Measurements from ENCODE around the gene N4BP2L2. TPM values are rescaled to one million over a fixed set of nuclear protein-coding genes. Genes with fewer than 3 reads are reported as not detected.

The N4BP2L2 gene
- total and polyA plus RNA-seq, 2 of the 8 experiments (the other 6 are each of a cell fraction or from before 2014, with no cell fraction given) = 14.6 to 67.6 TPM

GRCh38 chr13:32530841-32531253, 7.7 kb downstream of the N4BP2L2 start:
- Histone ChIP-seq H3K23ac (ENCODE audit: insufficient read length) (no peak overlapping the region), H3K27me3 (replicated peaks in 1 of 4; ENCODE audit: control insufficient read depth in 3 of 4, extremely low read depth in 1 of 4, insufficient read depth in 3 of 4, low read length in 3 of 4) (no peaks in the 10 kb centered on the region), H2AK5ac (ENCODE audit: low read depth, low read length) (no peak overlapping the region), H3K14ac (ENCODE audit: insufficient read length) (no peak overlapping the region), H3K36me3 (ENCODE audit: control insufficient read depth in 2 of 4, insufficient read depth in 4 of 4, low read length in 3 of 4) (peaks cover 0 to 17% (median 5%) of the 10 kb centered on the region in 4 experiments; a peak in 5 of 8 replicates), H2BK15ac (ENCODE audit: low read length) (no peak overlapping the region), H2BK5ac (ENCODE audit: low read depth, low read length) (no peak overlapping the region), H3K79me2 (ENCODE audit: control insufficient read depth in 1 of 2, insufficient read depth in 2 of 2, low read length in 2 of 2) (peaks cover 0 to 83% of the 10 kb centered on the region in 2 experiments; a peak in 3 of 4 replicates), H3K4ac (replicated peaks; ENCODE audit: insufficient read length, low read depth, low read length) (no peak overlapping the region), H4K8ac (ENCODE audit: extremely low read depth, insufficient read depth, low read length) (no peak overlapping the region), H3K4me2 (ENCODE audit: insufficient read depth in 1 of 2, low read depth in 2 of 2, low read length in 2 of 2) (no peak overlapping the region), H4K91ac (replicated peaks; ENCODE audit: insufficient read length, low read length) (no peak overlapping the region), H3K56ac (replicated peaks; ENCODE audit: insufficient read length, low read depth, low read length) (no peak overlapping the region), H4K5ac (ENCODE audit: insufficient read length, low read depth, low read length) (no peak overlapping the region), H3K9ac (replicated peaks in 1 of 4; ENCODE audit: extremely low read depth in 1 of 4, low read depth in 3 of 4, low read length in 3 of 4) (no peak overlapping the region), H3K9me3 (ENCODE audit: insufficient read depth in 2 of 2, low read depth in 1 of 2, low read length in 1 of 2) (no peaks in the 10 kb centered on the region), H4K20me1 (replicated peaks in 1 of 2; ENCODE audit: control insufficient read depth in 1 of 2, insufficient read depth in 2 of 2, low read length in 2 of 2) (peaks cover 3 to 7% of the 10 kb centered on the region in 2 experiments), H2BK120ac (replicated peaks; ENCODE audit: low read depth, low read length) (no peak overlapping the region), H3K18ac (ENCODE audit: extremely low read depth, low read length) (no peak overlapping the region), H2BK12ac (ENCODE audit: low read depth, low read length) (no peak overlapping the region), H3K79me1 (ENCODE audit: low read depth, low read length) (no peaks in the 10 kb centered on the region), H3K23me2 (ENCODE audit: low read depth, low read length) (no peaks in the 10 kb centered on the region), H3K4me3 (ENCODE audit: extremely low read depth in 1 of 4, insufficient read depth in 2 of 4, low read depth in 3 of 4, low read length in 4 of 4) (no peak overlapping the region), H3K27ac (ENCODE audit: low read depth, low read length) (no peak overlapping the region), H3K4me1 (replicated peaks in 1 of 4; ENCODE audit: control insufficient read depth in 3 of 4, insufficient read depth in 4 of 4, low read length in 3 of 4) (no peaks in the 10 kb centered on the region), H2BK20ac (ENCODE audit: low read length) (no peak overlapping the region), H2AFZ (ENCODE audit: low read length) (no peak overlapping the region)
- ChIA-PET POLR2A (ENCODE audit: partially characterized antibody) (no interaction called here), CTCF (ENCODE audit: partially characterized antibody) (interaction anchor here (0.6 to 1.2 kb wide), 3 partner anchors 50 to 1544 kb away, joined by 3 read pairs; no protein-coding TSS in a partner anchor)
- no peak for TF ChIP-seq GTF2F1 (IDR thresholded peaks at IDR 0.05; ENCODE audit: borderline replicate concordance, low read depth, low read length)
- no peak for TF ChIP-seq E2F6 (IDR thresholded peaks at IDR 0.05)
- TF ChIP-seq RBBP5 (IDR thresholded peaks at IDR 0.05; ENCODE audit: borderline replicate concordance, low read depth, low read length) = no peak
- TF ChIP-seq MAX (IDR thresholded peaks at IDR 0.05) = no peak
- TF ChIP-seq SP4 (IDR thresholded peaks at IDR 0.05; ENCODE audit: low read length) = no peak
- TF ChIP-seq SP1 (IDR thresholded peaks at IDR 0.05; ENCODE audit: low read depth, low read length) = no peak
- TF ChIP-seq CBX8 (IDR thresholded peaks at IDR 0.05; ENCODE audit: borderline replicate concordance, low read depth, low read length) = no peak
- TF ChIP-seq POLR2A (IDR thresholded peaks at IDR 0.05; ENCODE audit: control extremely low read depth in 1 of 2, low read depth in 2 of 2, low read length in 2 of 2) = no peak
- TF ChIP-seq SIX5 (IDR thresholded peaks at IDR 0.05; ENCODE audit: low read depth, low read length) = no peak
- TF ChIP-seq TEAD4 (IDR thresholded peaks at IDR 0.05; ENCODE audit: low read depth, low read length) = no peak
- TF ChIP-seq CBX5 (IDR thresholded peaks at IDR 0.05; ENCODE audit: low read depth, low read length) = no peak
- no peak for TF ChIP-seq CHD2 (IDR thresholded peaks at IDR 0.05; ENCODE audit: low read length)
- TF ChIP-seq SP2 (IDR thresholded peaks at IDR 0.05; ENCODE audit: low read length) = no peak
- WGBS, 2 experiments (ENCODE audit: extremely low coverage in 1 of 2, insufficient coverage in 1 of 2, insufficient read length in 1 of 2, insufficient replicate concordance in 2 of 2, low coverage in 1 of 2, low lambda C conversion rate in 2 of 2, missing lambda C conversion rate in 1 of 2) = 66% methylated on average over 2 of the region's 2 CpGs; no CpG with 5 or more reads in 1 of the 2 experiments
- DNase-seq (ENCODE audit: low read depth in 1 of 2, low spot score in 2 of 2) (no peak), FAIRE-seq (peak; percentile 36)
